ENCODE data around the gene RASGEF1B. TPM values are rescaled to one million over a fixed set of nuclear protein-coding genes. Genes with fewer than 3 reads are reported as not detected.

Gene RASGEF1B
- total and polyA plus RNA-seq, 9 of the 15 experiments (the other 6 are each of a cell fraction or from before 2014, with no cell fraction given), result 0.04 to 0.57 (median 0.22) TPM

DNA sequence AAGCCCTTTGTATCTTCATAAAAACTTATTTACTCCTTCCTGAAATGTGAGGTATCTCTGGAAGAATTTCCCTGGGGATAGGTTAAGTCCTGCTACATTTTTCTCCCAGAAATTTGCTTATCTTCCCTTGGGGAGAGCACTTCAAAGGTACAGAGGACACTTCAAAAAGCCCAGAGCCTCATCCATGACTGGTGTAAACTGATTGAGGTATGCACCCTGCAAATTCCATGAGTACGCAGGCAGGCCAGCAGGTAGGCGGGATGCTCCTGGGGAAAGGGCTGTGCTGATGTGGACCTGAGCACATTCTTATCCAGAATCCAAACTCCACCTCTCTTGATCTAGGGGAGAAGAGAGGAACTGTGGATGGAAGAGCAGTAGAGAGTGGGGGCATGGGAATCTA lies 26.3 kb upstream of the RASGEF1B start:
- Histone ChIP-seq H3K9me1 (ENCODE audit: control insufficient read depth, insufficient read depth, low read length) (no peaks in the 10 kb centered on the region), H3K27ac (ENCODE audit: extremely low read depth, low read depth, low read length) (no peak overlapping the region), H3K79me2 (ENCODE audit: control insufficient read depth, insufficient read depth, low read length) (no peaks in the 10 kb centered on the region), H3K4me1 (replicated peaks in 1 of 2; ENCODE audit: control insufficient read depth in 2 of 2, insufficient read depth in 2 of 2, low read length in 2 of 2) (no peaks in the 10 kb centered on the region), H4K20me1 (replicated peaks; ENCODE audit: control insufficient read depth, insufficient read depth, low read length) (no peaks in the 10 kb centered on the region; the same call in 1 of the 2 replicates), H3K4me2 (ENCODE audit: insufficient read depth, low read length) (no peak overlapping the region), H3K4me3 (no peak overlapping the region), H3K27me3 (ENCODE audit: control insufficient read depth in 2 of 2, insufficient read depth in 2 of 2, low read length in 2 of 2) (peaks cover 2 to 8% of the 10 kb centered on the region in 2 experiments; a peak in 2 of 5 replicates), H3K9ac (ENCODE audit: insufficient read depth in 1 of 2, low read depth in 2 of 2, low read length in 2 of 2) (no peak overlapping the region), H3K9me3 (replicated peaks; ENCODE audit: control insufficient read depth, insufficient read depth, low read depth, low read length) (no peaks in the 10 kb centered on the region), H2AFZ (ENCODE audit: low read depth, low read length) (no peak overlapping the region), H3K36me3 (ENCODE audit: control insufficient read depth, insufficient read depth, low read length) (no peaks in the 10 kb centered on the region)
- intact Hi-C loops (cut with micrococcal nuclease), result no loop called here
- ATAC-seq, result no peak
- DNase-seq (ENCODE audit: extremely low read depth in 1 of 4, low spot score in 3 of 4), result no peak
- ChIA-PET CTCF (ENCODE audit: low intra/inter-chr PET ratio) (no interaction called here), POLR2A (no interaction called here)
- no TSS peak for BruUV-seq (replicated peaks)
- in situ Hi-C loops (cut with MboI), result no loop called here
- no peak for TF ChIP-seq SREBF2 (CRISPR knock-in tag; IDR thresholded peaks at IDR 0.05)
- no peak for FAIRE-seq
- WGBS (ENCODE audit: insufficient coverage, low coverage, missing lambda C conversion rate), result 0% methylated on average over 2 of the region's 2 CpGs

DNA sequence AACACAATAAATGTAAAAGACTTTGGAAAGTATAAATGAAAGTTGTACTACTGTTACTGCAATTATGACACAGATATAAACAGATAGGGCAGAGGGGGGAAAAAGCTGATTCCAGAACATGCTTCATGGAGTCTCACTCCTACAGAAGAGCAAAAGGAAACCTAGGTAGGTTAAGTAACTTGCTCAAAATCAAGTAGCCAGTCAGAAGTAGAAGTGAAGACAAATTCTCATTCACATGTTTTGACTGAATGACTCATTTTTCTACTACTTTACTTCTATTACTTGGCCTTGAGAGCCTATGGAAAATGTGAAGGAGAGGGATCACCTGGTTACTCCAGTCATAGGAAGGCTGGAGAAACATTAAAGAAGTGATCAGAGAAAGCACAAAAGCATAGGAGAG lies 23.6 kb upstream of the RASGEF1B start:
- in situ Hi-C loops (cut with MboI) (no loop called here), intact Hi-C loops (cut with micrococcal nuclease) (no loop called here)
- BruUV-seq (replicated peaks), result no TSS peak
- no peak for ATAC-seq
- Histone ChIP-seq H3K4me1 (replicated peaks in 1 of 2; ENCODE audit: control insufficient read depth in 2 of 2, insufficient read depth in 2 of 2, low read length in 2 of 2) (no peaks in the 10 kb centered on the region), H2AFZ (ENCODE audit: low read depth, low read length) (no peak overlapping the region), H3K4me2 (ENCODE audit: insufficient read depth, low read length) (no peak overlapping the region), H3K9me1 (ENCODE audit: control insufficient read depth, insufficient read depth, low read length) (no peaks in the 10 kb centered on the region), H3K36me3 (ENCODE audit: control insufficient read depth, insufficient read depth, low read length) (no peaks in the 10 kb centered on the region), H3K4me3 (no peak overlapping the region), H3K27me3 (ENCODE audit: control insufficient read depth in 2 of 2, insufficient read depth in 2 of 2, low read length in 2 of 2) (no peaks in the 10 kb centered on the region; a peak in 1 of 5 replicates), H3K79me2 (ENCODE audit: control insufficient read depth, insufficient read depth, low read length) (no peaks in the 10 kb centered on the region), H3K9me3 (replicated peaks; ENCODE audit: control insufficient read depth, insufficient read depth, low read depth, low read length) (no peaks in the 10 kb centered on the region), H4K20me1 (replicated peaks; ENCODE audit: control insufficient read depth, insufficient read depth, low read length) (no peaks in the 10 kb centered on the region), H3K9ac (ENCODE audit: insufficient read depth in 1 of 2, low read depth in 2 of 2, low read length in 2 of 2) (no peak overlapping the region), H3K27ac (ENCODE audit: extremely low read depth, low read depth, low read length) (no peak overlapping the region)
- ChIA-PET POLR2A (no interaction called here), CTCF (ENCODE audit: low intra/inter-chr PET ratio) (no interaction called here)
- no peak for FAIRE-seq
- DNase-seq (ENCODE audit: extremely low read depth in 1 of 4, low spot score in 3 of 4), result no peak
- TF ChIP-seq ZNF282 (CRISPR knock-in tag; IDR thresholded peaks at IDR 0.05) (no peak), CSDE1 (IDR thresholded peaks at IDR 0.05) (no peak), SP1 (CRISPR knock-in tag; IDR thresholded peaks at IDR 0.05) (no peak), SNRNP70 (optimal IDR thresholded peaks at IDR 0.05; ENCODE audit: low read depth, low read length) (no peak), RB1 (IDR thresholded peaks at IDR 0.05; ENCODE audit: low read depth) (no peak), YBX1 (IDR thresholded peaks at IDR 0.05) (no peak), BCLAF1 (IDR thresholded peaks at IDR 0.05; ENCODE audit: borderline replicate concordance in 1 of 2, control insufficient read depth in 1 of 2, low read depth in 2 of 2, low read length in 1 of 2) (no peak), ZNF121 (CRISPR knock-in tag; conservative IDR thresholded peaks at IDR 0.05) (no peak), ZNF316 (IDR thresholded peaks at IDR 0.05) (no peak), ZNF253 (CRISPR knock-in tag; conservative IDR thresholded peaks at IDR 0.05) (no peak), ZNF274 (IDR thresholded peaks at IDR 0.05; ENCODE audit: borderline replicate concordance, low read depth, low read length) (no peak), COPS2 (conservative IDR thresholded peaks at IDR 0.05) (no peak), IFI16 (CRISPR knock-in tag; IDR thresholded peaks at IDR 0.05) (no peak), RAD51 (IDR thresholded peaks at IDR 0.05; ENCODE audit: borderline replicate concordance, low read depth) (no peak)
- TF ChIP-seq, protein P1, sequence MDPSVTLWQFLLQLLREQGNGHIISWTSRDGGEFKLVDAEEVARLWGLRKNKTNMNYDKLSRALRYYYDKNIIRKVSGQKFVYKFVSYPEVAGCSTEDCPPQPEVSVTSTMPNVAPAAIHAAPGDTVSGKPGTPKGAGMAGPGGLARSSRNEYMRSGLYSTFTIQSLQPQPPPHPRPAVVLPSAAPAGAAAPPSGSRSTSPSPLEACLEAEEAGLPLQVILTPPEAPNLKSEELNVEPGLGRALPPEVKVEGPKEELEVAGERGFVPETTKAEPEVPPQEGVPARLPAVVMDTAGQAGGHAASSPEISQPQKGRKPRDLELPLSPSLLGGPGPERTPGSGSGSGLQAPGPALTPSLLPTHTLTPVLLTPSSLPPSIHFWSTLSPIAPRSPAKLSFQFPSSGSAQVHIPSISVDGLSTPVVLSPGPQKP (CRISPR knock-in tag; IDR thresholded peaks at IDR 0.05), result no peak

Measured in K562 (cell line).